ENCODE results near the gene FHL3. TPM values are rescaled to one million over a fixed set of nuclear protein-coding genes. Genes with fewer than 3 reads are reported as not detected.

The FHL3 gene
- total RNA-seq, 1 donor from 2014 or later = 40.4 TPM

DNA sequence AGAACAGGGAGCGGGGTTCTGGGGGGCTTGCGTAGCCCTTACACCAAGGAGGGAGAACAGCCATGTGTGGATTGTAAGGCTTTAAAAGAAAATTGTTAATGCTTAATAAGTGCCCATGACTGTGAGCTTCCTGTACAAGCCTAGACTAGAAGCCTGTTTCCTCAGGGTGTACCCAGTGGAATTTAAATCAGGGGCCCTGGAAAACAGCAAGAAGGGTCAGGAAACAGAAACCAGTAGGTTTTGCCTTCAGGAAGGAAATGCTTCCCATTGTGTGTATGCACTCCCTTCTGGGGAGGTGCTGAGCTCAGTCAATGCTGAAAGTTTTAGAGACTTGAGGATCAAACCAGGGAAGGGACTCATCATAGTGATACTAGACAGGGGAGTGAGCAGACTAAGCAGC lies 19.9 kb upstream of the FHL3 start:
- TF ChIP-seq, protein P1, sequence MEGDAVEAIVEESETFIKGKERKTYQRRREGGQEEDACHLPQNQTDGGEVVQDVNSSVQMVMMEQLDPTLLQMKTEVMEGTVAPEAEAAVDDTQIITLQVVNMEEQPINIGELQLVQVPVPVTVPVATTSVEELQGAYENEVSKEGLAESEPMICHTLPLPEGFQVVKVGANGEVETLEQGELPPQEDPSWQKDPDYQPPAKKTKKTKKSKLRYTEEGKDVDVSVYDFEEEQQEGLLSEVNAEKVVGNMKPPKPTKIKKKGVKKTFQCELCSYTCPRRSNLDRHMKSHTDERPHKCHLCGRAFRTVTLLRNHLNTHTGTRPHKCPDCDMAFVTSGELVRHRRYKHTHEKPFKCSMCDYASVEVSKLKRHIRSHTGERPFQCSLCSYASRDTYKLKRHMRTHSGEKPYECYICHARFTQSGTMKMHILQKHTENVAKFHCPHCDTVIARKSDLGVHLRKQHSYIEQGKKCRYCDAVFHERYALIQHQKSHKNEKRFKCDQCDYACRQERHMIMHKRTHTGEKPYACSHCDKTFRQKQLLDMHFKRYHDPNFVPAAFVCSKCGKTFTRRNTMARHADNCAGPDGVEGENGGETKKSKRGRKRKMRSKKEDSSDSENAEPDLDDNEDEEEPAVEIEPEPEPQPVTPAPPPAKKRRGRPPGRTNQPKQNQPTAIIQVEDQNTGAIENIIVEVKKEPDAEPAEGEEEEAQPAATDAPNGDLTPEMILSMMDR (IDR thresholded peaks at IDR 0.05) = no peak
- Mint-ChIP-seq H3K27me3 (ENCODE audit: unreplicated experiment) (no peaks in the 10 kb centered on the region), H3K4me1 (ENCODE audit: unreplicated experiment) (peaks cover 21% of the 10 kb centered on the region), H3K27ac (ENCODE audit: unreplicated experiment) (no peak overlapping the region), H3K36me3 (ENCODE audit: unreplicated experiment) (peaks cover 33% of the 10 kb centered on the region), H3K4me3 (ENCODE audit: unreplicated experiment) (no peak overlapping the region), H3K9me3 (ENCODE audit: unreplicated experiment) (no peaks in the 10 kb centered on the region)
- no peak for DNase-seq (ENCODE audit: extremely low spot score, unreplicated experiment)

DNA sequence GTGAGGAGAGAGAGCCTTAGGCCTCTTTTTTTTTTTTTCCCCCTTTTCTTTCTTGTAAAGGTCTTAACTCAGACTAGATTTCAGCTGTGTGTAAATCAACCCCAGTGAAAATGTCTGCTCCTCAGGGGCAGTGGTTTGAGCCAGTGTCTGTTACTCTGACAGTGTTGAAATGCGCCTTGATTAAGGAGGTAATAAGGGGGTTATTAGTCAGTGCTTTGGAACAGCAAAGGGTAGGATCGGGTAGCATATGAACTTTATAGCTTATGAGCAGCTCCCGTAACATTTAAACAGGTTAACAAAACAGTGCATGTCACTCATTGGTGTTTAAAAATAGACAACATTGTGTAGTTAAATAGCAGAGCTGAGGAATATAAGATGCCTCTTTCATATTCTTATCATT lies 17.5 kb upstream of the FHL3 start:
- H3K4me1 Mint-ChIP-seq (ENCODE audit: unreplicated experiment) = peaks cover 3% of the 10 kb centered on the region
- no peak overlapping the region for H3K4me3 Mint-ChIP-seq (ENCODE audit: unreplicated experiment)
- H3K9me3 Mint-ChIP-seq (ENCODE audit: unreplicated experiment) = no peaks in the 10 kb centered on the region
- DNase-seq (ENCODE audit: extremely low spot score, unreplicated experiment) = no peak
- peaks cover 48% of the 10 kb centered on the region for H3K36me3 Mint-ChIP-seq (ENCODE audit: unreplicated experiment)
- H3K27me3 Mint-ChIP-seq (ENCODE audit: unreplicated experiment) = no peaks in the 10 kb centered on the region
- TF ChIP-seq, protein P1 (IDR thresholded peaks at IDR 0.05) = no peak
- no peak overlapping the region for H3K27ac Mint-ChIP-seq (ENCODE audit: unreplicated experiment)

DNA sequence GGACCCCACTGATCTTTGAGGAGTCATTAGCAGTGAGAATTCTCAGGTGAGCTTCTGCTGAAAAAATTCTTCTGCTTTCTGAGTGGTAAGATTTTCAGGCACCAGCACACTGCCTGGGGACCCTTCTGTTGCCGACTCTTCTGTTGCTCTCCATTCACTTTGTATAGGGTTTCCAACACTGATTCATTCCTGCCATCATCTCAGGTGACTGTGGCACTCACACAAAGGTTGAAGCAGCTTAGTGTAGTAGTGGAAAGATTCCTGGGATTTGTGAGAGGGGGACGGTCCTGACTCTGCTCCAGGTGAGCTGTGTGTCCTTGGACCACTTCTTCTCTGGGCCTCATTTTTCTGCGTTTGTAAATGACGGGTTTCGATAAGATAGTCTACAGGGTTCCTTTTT lies 16.7 kb upstream of the FHL3 start:
- Mint-ChIP-seq H3K4me3 (ENCODE audit: unreplicated experiment) (no peak overlapping the region), H3K9me3 (ENCODE audit: unreplicated experiment) (no peaks in the 10 kb centered on the region), H3K4me1 (ENCODE audit: unreplicated experiment) (no peaks in the 10 kb centered on the region), H3K36me3 (ENCODE audit: unreplicated experiment) (peaks cover 50% of the 10 kb centered on the region), H3K27ac (ENCODE audit: unreplicated experiment) (no peak overlapping the region), H3K27me3 (ENCODE audit: unreplicated experiment) (no peaks in the 10 kb centered on the region)
- TF ChIP-seq, protein P1 (IDR thresholded peaks at IDR 0.05) = no peak
- DNase-seq (ENCODE audit: extremely low spot score, unreplicated experiment) = no peak

DNA sequence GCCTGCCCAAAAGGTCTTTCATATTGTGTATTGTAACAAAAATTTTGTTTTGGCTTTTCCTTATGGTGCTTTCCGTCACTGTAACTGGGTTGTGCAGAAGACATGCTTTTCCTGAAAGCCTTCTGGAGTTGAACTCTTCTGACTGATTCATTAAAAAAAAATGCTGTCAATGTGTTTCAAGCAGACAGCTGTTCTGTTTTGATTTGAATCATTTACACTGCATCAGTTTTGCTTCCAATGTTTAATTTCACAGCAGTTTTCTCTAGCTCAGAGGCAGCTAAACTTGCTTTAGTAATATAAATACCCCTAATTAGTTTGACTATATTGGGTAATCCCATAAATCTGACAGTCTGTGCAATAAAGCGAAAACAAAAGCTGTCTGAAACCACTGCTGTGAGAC lies 15.1 kb upstream of the FHL3 start:
- peaks cover 49% of the 10 kb centered on the region for H3K36me3 Mint-ChIP-seq (ENCODE audit: unreplicated experiment)
- no peak for DNase-seq (ENCODE audit: extremely low spot score, unreplicated experiment)
- no peaks in the 10 kb centered on the region for H3K9me3 Mint-ChIP-seq (ENCODE audit: unreplicated experiment)
- H3K27me3 Mint-ChIP-seq (ENCODE audit: unreplicated experiment) = no peaks in the 10 kb centered on the region
- TF ChIP-seq, protein P1 (IDR thresholded peaks at IDR 0.05) = no peak
- no peaks in the 10 kb centered on the region for H3K4me1 Mint-ChIP-seq (ENCODE audit: unreplicated experiment)
- no peak overlapping the region for H3K4me3 Mint-ChIP-seq (ENCODE audit: unreplicated experiment)
- H3K27ac Mint-ChIP-seq (ENCODE audit: unreplicated experiment) = no peak overlapping the region

DNA sequence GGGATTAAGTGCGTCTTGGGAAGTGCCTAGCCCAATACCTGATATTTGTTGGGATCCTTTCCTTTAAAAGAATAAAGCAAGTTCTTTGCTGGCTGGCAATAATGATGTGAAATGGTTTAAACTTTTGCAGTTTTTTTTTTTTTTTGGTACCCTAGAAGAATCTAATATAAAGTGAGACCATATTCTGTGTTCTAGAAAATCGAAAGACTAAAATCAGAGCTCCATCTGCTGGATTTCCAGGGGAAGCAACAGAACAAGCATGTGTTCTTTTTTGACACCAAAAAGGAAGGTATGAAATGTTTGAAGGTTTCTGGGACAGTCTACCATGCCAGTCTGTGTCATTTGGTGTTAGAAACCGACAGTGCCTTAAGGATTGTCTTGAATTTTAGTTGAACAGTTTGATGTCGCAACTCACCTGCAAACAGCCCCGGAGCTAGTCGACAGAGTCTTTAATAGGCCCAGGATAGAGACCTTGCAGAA lies 13.6 kb upstream of the FHL3 start:
- peaks cover 42% of the 10 kb centered on the region for H3K36me3 Mint-ChIP-seq (ENCODE audit: unreplicated experiment)
- TF ChIP-seq, protein P1 (IDR thresholded peaks at IDR 0.05) = peak; percentile 73

More for the DNA sequence above, 13.6 kb upstream of the FHL3 start:
- H3K27ac Mint-ChIP-seq (ENCODE audit: unreplicated experiment) = no peak overlapping the region
- no peak overlapping the region for H3K4me3 Mint-ChIP-seq (ENCODE audit: unreplicated experiment)
- no peaks in the 10 kb centered on the region for H3K9me3 Mint-ChIP-seq (ENCODE audit: unreplicated experiment)
- H3K4me1 Mint-ChIP-seq (ENCODE audit: unreplicated experiment) = peaks cover 3% of the 10 kb centered on the region
- no peak for DNase-seq (ENCODE audit: extremely low spot score, unreplicated experiment)
- no peaks in the 10 kb centered on the region for H3K27me3 Mint-ChIP-seq (ENCODE audit: unreplicated experiment)
